Measurements from ENCODE around the gene FOXK2. TPM values are rescaled to one million over a fixed set of nuclear protein-coding genes. Genes with fewer than 3 reads are reported as not detected.

The FOXK2 gene
- total and polyA plus RNA-seq, 2 experiments from 2014 or later = 5.6 to 43.0 TPM

DNA sequence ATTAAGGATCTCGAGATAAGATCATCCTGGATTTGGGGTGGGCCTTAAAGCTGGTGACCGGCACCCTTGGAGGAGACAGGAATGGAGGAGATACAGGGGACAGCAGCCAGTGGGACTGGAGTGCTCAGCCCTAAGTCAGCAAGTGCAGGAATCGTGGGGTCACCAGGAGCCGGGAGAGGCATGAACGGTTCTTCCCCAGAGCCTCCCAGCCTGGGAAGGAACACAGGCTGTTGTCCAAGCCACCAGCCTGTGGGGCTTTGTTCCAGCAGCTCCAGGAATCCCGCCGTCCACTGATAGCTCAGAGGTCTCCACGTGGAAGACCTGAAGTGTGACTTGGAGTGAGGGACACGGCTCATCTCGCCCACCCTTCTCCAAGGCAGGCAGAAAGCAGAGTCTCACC lies 131.2 kb downstream of the FOXK2 start:
- in situ Hi-C loops (cut with MboI) = no loop called here

GRCh38 chr17:82653651-82654528 lies 134.4 kb downstream of the FOXK2 start:
- Histone ChIP-seq H4K20me1 (ENCODE audit: insufficient read depth) (no peaks in the 10 kb centered on the region), H3K27ac (no peak overlapping the region), H3K27me3 (replicated peaks; ENCODE audit: insufficient read depth) (no peaks in the 10 kb centered on the region), H3K79me2 (ENCODE audit: insufficient read depth) (no peaks in the 10 kb centered on the region), H3F3A (ENCODE audit: insufficient read depth) (no peaks in the 10 kb centered on the region), H3K4me2 (ENCODE audit: unreplicated experiment) (no peak overlapping the region), H3K9me2 (ENCODE audit: insufficient read depth) (no peaks in the 10 kb centered on the region), H3K36me3 (ENCODE audit: low read depth) (no peaks in the 10 kb centered on the region), H3K9ac (no peak overlapping the region), H3K4me3 (no peak overlapping the region), H3K9me3 (ENCODE audit: low read depth) (no peaks in the 10 kb centered on the region), H3K4me1 (ENCODE audit: insufficient read depth) (no peaks in the 10 kb centered on the region), H2AFZ (no peak overlapping the region)
- no peak for DNase-seq
- 87 to 88% methylated on average over 29 to 30 of the region's 30 CpGs for WGBS, 2 experiments (ENCODE audit: low coverage in 1 of 2, low lambda C conversion rate in 2 of 2, missing lambda C conversion rate in 2 of 2)
- in situ Hi-C loops (cut with MboI) = no loop called here
- TF ChIP-seq EZH2 (IDR thresholded peaks at IDR 0.05; ENCODE audit: insufficient read depth, poor library complexity, severe bottlenecking) = no peak
- no peak for TF ChIP-seq EZH2phosphoT487 (IDR thresholded peaks at IDR 0.05; ENCODE audit: insufficient read depth, low read depth)

More for the DNA sequence above, 131.2 kb downstream of the FOXK2 start:
- Histone ChIP-seq H3K27ac (no peak overlapping the region), H2AFZ (no peak overlapping the region), H4K20me1 (ENCODE audit: insufficient read depth) (peaks cover 8% of the 10 kb centered on the region; the same call in 1 of the 2 replicates), H3K36me3 (ENCODE audit: low read depth) (no peaks in the 10 kb centered on the region), H3K4me1 (ENCODE audit: insufficient read depth) (peaks cover 4% of the 10 kb centered on the region; the same call in 1 of the 2 replicates), H3K4me3 (no peak overlapping the region), H3K9me3 (ENCODE audit: low read depth) (no peaks in the 10 kb centered on the region), H3K4me2 (ENCODE audit: unreplicated experiment) (no peak overlapping the region), H3K9me2 (ENCODE audit: insufficient read depth) (no peaks in the 10 kb centered on the region), H3K79me2 (ENCODE audit: insufficient read depth) (peaks cover 23% of the 10 kb centered on the region), H3F3A (ENCODE audit: insufficient read depth) (no peaks in the 10 kb centered on the region), H3K27me3 (replicated peaks; ENCODE audit: insufficient read depth) (no peaks in the 10 kb centered on the region), H3K9ac (no peak overlapping the region)
- WGBS, 2 experiments (ENCODE audit: low coverage in 1 of 2, low lambda C conversion rate in 2 of 2, missing lambda C conversion rate in 2 of 2) = 67 to 74% methylated on average over 8 to 10 of the region's 10 CpGs
- DNase-seq = no peak
- TF ChIP-seq EZH2 (IDR thresholded peaks at IDR 0.05; ENCODE audit: insufficient read depth, poor library complexity, severe bottlenecking) (no peak), EZH2phosphoT487 (IDR thresholded peaks at IDR 0.05; ENCODE audit: insufficient read depth, low read depth) (no peak)

Other genes starting within 250 kb of the FOXK2 start
- 24.5 and 35.1 TPM in 2 replicates for gene CSNK1D, start 246.0 kb upstream of the FOXK2 start, total RNA-seq (2014; rRNA removed; shearing (Covaris generic))
- gene CSNK1D, start 246.0 kb upstream of the FOXK2 start, polyA plus RNA-seq (2016; fragmentation: Nextera tagmentation; extraction: Ambion mirVana) = 102 and 114 TPM in 2 replicates
- 0.22 TPM in 1 of 2 replicates, not detected in the other for gene CD7, start 202.1 kb upstream of the FOXK2 start, total RNA-seq (2014; rRNA removed; shearing (Covaris generic))
- 0.23 TPM in 1 of 2 replicates, not detected in the other for gene CD7, start 202.1 kb upstream of the FOXK2 start, polyA plus RNA-seq (2016; fragmentation: Nextera tagmentation; extraction: Ambion mirVana)
- 1.4 and 3.0 TPM in 2 replicates for gene SECTM1, start 186.0 kb upstream of the FOXK2 start, total RNA-seq (2014; rRNA removed; shearing (Covaris generic))
- 1.4 TPM in 2 replicates for gene SECTM1, start 186.0 kb upstream of the FOXK2 start, polyA plus RNA-seq (2016; fragmentation: Nextera tagmentation; extraction: Ambion mirVana)
- gene TEX19, start 160.5 kb upstream of the FOXK2 start, total RNA-seq (2014; rRNA removed; shearing (Covaris generic)) = not detected in 2 replicates
- not detected in 2 replicates for gene TEX19, start 160.5 kb upstream of the FOXK2 start, polyA plus RNA-seq (2016; fragmentation: Nextera tagmentation; extraction: Ambion mirVana)
- gene UTS2R, start 148.0 kb upstream of the FOXK2 start, total RNA-seq (2014; rRNA removed; shearing (Covaris generic)) = not detected in 2 replicates
- gene UTS2R, start 148.0 kb upstream of the FOXK2 start, polyA plus RNA-seq (2016; fragmentation: Nextera tagmentation; extraction: Ambion mirVana) = not detected in 2 replicates
- 5.9 and 9.7 TPM in 2 replicates for gene HEXD, start 101.4 kb upstream of the FOXK2 start, total RNA-seq (2014; rRNA removed; shearing (Covaris generic))
- 4.1 and 5.7 TPM in 2 replicates for gene HEXD, start 101.4 kb upstream of the FOXK2 start, polyA plus RNA-seq (2016; fragmentation: Nextera tagmentation; extraction: Ambion mirVana)
- gene OGFOD3, start 101.1 kb upstream of the FOXK2 start, total RNA-seq (2014; rRNA removed; shearing (Covaris generic)) = 34.1 and 44.7 TPM in 2 replicates
- gene OGFOD3, start 101.1 kb upstream of the FOXK2 start, polyA plus RNA-seq (2016; fragmentation: Nextera tagmentation; extraction: Ambion mirVana) = 38.1 and 43.6 TPM in 2 replicates
- gene CYBC1, start 69.0 kb upstream of the FOXK2 start, total RNA-seq (2014; rRNA removed; shearing (Covaris generic)) = 66.5 and 93.6 TPM in 2 replicates
- 54.0 and 58.3 TPM in 2 replicates for gene CYBC1, start 69.0 kb upstream of the FOXK2 start, polyA plus RNA-seq (2016; fragmentation: Nextera tagmentation; extraction: Ambion mirVana)
- gene NARF, start 61.0 kb upstream of the FOXK2 start, total RNA-seq (2014; rRNA removed; shearing (Covaris generic)) = 55.2 and 69.0 TPM in 2 replicates
- 67.2 and 70.2 TPM in 2 replicates for gene NARF, start 61.0 kb upstream of the FOXK2 start, polyA plus RNA-seq (2016; fragmentation: Nextera tagmentation; extraction: Ambion mirVana)
- gene WDR45B, start 128.7 kb downstream of the FOXK2 start, total RNA-seq (2014; rRNA removed; shearing (Covaris generic)) = 87.3 and 118 TPM in 2 replicates
- gene WDR45B, start 128.7 kb downstream of the FOXK2 start, polyA plus RNA-seq (2016; fragmentation: Nextera tagmentation; extraction: Ambion mirVana) = 87.8 and 91.6 TPM in 2 replicates
- 11.4 and 23.7 TPM in 2 replicates for gene RAB40B, start 179.0 kb downstream of the FOXK2 start, total RNA-seq (2014; rRNA removed; shearing (Covaris generic))
- 23.8 and 24.7 TPM in 2 replicates for gene RAB40B, start 179.0 kb downstream of the FOXK2 start, polyA plus RNA-seq (2016; fragmentation: Nextera tagmentation; extraction: Ambion mirVana)
- 31.4 and 33.8 TPM in 2 replicates for gene FN3KRP, start 197.0 kb downstream of the FOXK2 start, total RNA-seq (2014; rRNA removed; shearing (Covaris generic))
- 45.2 and 46.3 TPM in 2 replicates for gene FN3KRP, start 197.0 kb downstream of the FOXK2 start, polyA plus RNA-seq (2016; fragmentation: Nextera tagmentation; extraction: Ambion mirVana)
- 0.11 TPM in 1 of 2 replicates, not detected in the other for gene FN3K, start 215.9 kb downstream of the FOXK2 start, total RNA-seq (2014; rRNA removed; shearing (Covaris generic))
- gene FN3K, start 215.9 kb downstream of the FOXK2 start, polyA plus RNA-seq (2016; fragmentation: Nextera tagmentation; extraction: Ambion mirVana) = 1.0 TPM in 2 replicates
- 19.3 and 26.8 TPM in 2 replicates for gene TBCD, start 232.3 kb downstream of the FOXK2 start, total RNA-seq (2014; rRNA removed; shearing (Covaris generic))
- 31.1 and 33.8 TPM in 2 replicates for gene TBCD, start 232.3 kb downstream of the FOXK2 start, polyA plus RNA-seq (2016; fragmentation: Nextera tagmentation; extraction: Ambion mirVana)

Measured in GM23248 (cell line).